Aorta (tissue), 5 donors: ENCODE measurements around the gene CLIC4. TPM values are rescaled to one million over a fixed set of nuclear protein-coding genes. Genes with fewer than 3 reads are reported as not detected.

Experiments
- ATAC-seq: fragments of 200-7000 bp; cut with Tn5 transposase; one replicate; pipeline ENCODE4 v1.9.1; 2022; ENCODE audit warnings: moderate library complexity; ENCODE audit not compliant: low FRiP score
- DNase-seq, 2 donors: peaks; one replicate each; pipeline ENCODE4 v3.0.0-alpha.2; 2020
- H3K27ac ChIP-seq, 2 donors: one replicate each; pipeline ENCODE4 v1.5.1; 2013; ENCODE audit warnings: low read length in 2 of 2, mild to moderate bottlenecking in 2 of 2, moderate library complexity in 2 of 2, control low read depth in 1 of 2, inconsistent platforms in 1 of 2, low read depth in 1 of 2
- H3K27me3 ChIP-seq, 2 donors: one replicate each; pipeline ENCODE4 v1.6.1; 2013; ENCODE audit warnings: control low read depth in 1 of 2, low read length in 1 of 2, mild to moderate bottlenecking in 1 of 2, moderate library complexity in 1 of 2; ENCODE audit not compliant: insufficient read depth in 2 of 2, control insufficient read depth in 1 of 2
- H3K36me3 ChIP-seq, 2 donors: one replicate each; pipeline ENCODE4 v1.6.1; 2013; ENCODE audit warnings: control low read depth in 1 of 2, low read length in 1 of 2, mild to moderate bottlenecking in 1 of 2; ENCODE audit not compliant: insufficient read depth in 2 of 2, control insufficient read depth in 1 of 2
- H3K4me1 ChIP-seq, 2 donors: one replicate each; pipeline ENCODE4 v1.6.1; 2013; ENCODE audit warnings: low read length in 2 of 2, control low read depth in 1 of 2, mild to moderate bottlenecking in 1 of 2, moderate library complexity in 1 of 2; ENCODE audit not compliant: insufficient read depth in 2 of 2, control insufficient read depth in 1 of 2
- H3K4me3 ChIP-seq, 2 donors: one replicate each; pipeline ENCODE4 v1.5.1; 2013; ENCODE audit warnings: low read length in 2 of 2, control low read depth in 1 of 2, mild to moderate bottlenecking in 1 of 2
- H3K9me3 ChIP-seq: one replicate; pipeline ENCODE4 v1.6.1; 2013; ENCODE audit warnings: mild to moderate bottlenecking, low read length; ENCODE audit not compliant: control insufficient read depth
- WGBS, 2 donors: extraction: QIAGEN DNeasy Blood & Tissue Kit; methylation state at CpG; one replicate each; pipeline ENCODE4 v1.1.7; 2013; 5-methylcytosine and 5-hydroxymethylcytosine counted together
- intact Hi-C, 2 donors: fragments of 100-400 bp; cut with DNase I; formaldehyde crosslinking; loops; one replicate each; pipeline versions ENCODE4 v1.14.2 to v1.15.0; 2022
- polyA plus RNA-seq, 2 donors: library from polyadenylated mRNA; stranded (reverse); fragments of 200-250 nt; gene quantifications; one replicate each; pipeline ENCODE4 v1.2.3, GENCODE V29; 2013
- total RNA-seq, 2 donors: library from RNA; stranded (reverse); fragmentation: NEBNext Ultra II Directional; extraction: Animal tissue kit (Norgen Biotek cat#: 25700); gene quantifications; one replicate each; pipeline ENCODE4 v1.2.1, GENCODE V29; 2021
- donor health status: healthy with polysubstance abuse.
- donor health status: Bipolar disorder and iron deficiency.
- donor health status: DM: no; HTN: no; CAD: no.
- donor health status: DM: no; HTN: no; CAD: no.
- donor health status: DM: yes; HTN: yes; CAD: no.

The CLIC4 gene
- total and polyA plus RNA-seq, 4 donors: 278 to 941 (median 399) TPM

DNA sequence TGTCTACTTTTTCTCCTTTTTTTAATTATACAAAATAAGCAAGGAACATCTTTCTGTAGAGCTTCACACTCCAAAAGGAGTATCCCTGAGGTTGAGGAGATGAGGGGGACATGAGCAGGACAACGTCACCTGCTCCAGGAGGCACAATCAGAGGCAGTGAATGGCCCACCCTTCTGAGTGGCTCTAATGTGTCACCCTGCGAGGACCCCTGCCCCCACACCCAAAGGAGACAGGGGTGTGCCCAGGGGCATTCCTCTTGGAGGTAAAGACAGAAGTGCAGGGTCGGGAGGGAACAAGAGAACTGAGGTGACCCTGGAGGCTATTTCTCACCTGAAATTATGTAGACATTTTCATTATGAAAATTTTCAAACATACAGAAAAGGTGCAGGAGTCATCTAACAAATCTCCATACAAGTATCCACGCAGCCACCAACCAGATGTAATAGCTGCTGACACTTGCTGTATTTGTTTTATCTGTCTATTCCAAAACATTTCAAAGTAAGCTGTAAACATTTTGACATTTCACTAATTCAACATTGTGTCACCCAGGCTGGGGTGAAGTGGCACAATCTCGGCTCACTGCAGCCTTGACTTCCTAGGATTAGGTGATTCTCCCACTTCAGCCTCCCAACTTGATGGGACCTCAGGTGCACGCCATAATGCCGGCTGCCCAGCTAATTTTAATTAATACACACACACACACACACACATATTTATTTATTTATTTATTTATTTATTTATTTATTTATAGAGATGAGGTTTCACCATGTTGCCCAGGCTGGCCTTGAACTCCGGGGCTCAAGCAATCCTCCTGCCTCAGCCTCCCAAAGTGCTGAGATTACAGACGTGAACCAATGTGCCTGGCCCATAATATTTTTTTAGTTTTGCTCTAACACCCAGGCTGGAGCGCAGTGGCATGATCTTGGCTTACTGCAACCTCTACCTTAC, 114.1 kb downstream of the CLIC4 start:
- Histone ChIP-seq H3K4me1 (no peaks in the 10 kb centered on the region), H3K9me3 (no peaks in the 10 kb centered on the region), H3K36me3 (no peaks in the 10 kb centered on the region), H3K4me3 (no peak overlapping the region), H3K27ac (no peak overlapping the region), H3K27me3 (no peaks in the 10 kb centered on the region)
- 79 to 85% methylated on average over 10 of the region's 10 CpGs for WGBS, 2 donors
- intact Hi-C loops: loop anchor here (10.0 kb wide), 2 partner anchors 175 to 345 kb away; no protein-coding TSS in a partner anchor
- ATAC-seq (no peak), DNase-seq (no peak)

DNA sequence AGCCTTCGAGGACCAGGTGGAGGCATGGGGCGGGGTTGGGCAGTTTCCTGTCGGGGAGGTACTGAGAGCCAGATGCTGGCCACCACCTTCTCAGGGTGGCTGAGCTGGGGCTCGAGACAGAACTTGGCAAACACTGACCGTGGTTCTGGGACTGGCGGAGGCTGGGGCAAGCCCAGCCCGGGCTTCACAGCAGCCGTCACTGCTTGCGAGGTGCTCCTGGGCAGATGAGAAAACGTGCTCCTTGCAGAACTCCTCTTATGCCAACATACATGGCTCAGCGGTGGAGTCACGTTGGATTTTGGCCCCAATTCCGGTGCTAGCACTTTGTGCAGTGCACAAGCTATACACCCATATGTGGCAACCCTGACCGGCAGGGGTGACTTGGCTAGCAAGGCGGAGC, 115.6 kb downstream of the CLIC4 start:
- ATAC-seq (no peak), DNase-seq (peak in 1 of 2 donors; percentile 54)
- intact Hi-C loops: loop anchor here in 1 of 2 donors (10.0 kb wide), 1 partner anchor 174 kb away; no protein-coding TSS in a partner anchor
- Histone ChIP-seq H3K4me1 (no peaks in the 10 kb centered on the region), H3K36me3 (no peaks in the 10 kb centered on the region), H3K9me3 (no peaks in the 10 kb centered on the region), H3K27ac (no peak overlapping the region), H3K27me3 (no peaks in the 10 kb centered on the region), H3K4me3 (no peak overlapping the region)
- WGBS, 2 donors: 69 to 77% methylated on average over 15 of the region's 15 CpGs

DNA sequence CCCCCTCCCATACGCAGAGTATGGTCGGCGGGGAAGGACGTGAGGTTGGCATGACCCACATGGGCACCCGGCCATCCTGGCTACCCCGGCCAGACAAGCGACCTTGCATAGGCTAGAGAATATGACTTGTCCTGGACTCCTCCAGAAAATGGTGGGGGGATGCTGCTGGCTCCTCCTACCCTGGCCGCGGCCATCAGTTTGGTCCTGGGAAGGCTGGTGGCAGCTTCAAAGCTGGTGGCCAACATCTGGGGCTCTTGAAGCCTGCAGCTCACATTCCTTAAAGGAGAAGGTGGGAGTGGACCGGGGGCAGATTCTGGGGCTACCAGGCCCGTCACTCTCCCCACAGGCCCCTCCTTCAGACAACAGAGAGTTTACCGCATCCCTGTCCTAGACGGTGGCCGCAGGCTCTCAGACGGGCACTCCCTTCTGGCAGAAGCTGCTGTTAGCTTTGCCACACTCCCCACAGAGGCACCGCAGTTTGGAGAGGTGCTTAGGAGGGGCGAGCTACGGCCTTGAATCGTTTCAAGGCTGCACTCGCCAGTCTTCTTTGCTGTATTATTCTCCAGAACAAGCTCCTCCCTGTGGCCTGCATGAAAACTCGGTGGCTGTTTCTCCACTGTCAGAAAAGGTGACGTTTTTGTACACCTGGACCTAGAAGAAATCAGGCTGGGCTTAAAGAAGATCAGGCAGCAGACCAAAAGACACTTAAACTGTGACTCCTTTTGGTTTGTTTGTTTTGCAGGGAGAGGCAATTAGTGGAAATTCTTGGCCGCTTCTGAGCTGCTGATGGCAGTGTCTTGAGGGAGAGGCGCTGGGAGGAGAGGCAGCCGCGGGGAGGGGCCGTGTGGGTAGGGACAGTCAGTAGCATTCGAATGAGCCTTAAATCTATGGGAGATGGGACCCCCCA, 116.8 kb downstream of the CLIC4 start:
- 51 to 55% methylated on average over 28 of the region's 28 CpGs for WGBS, 2 donors
- no peaks in the 10 kb centered on the region for H3K36me3 ChIP-seq
- DNase-seq (peak in 1 of 2 donors; percentile 61), ATAC-seq (no peak)
- H3K4me1 ChIP-seq: no peaks in the 10 kb centered on the region
- intact Hi-C loops: loop anchor here in 1 of 2 donors (10.0 kb wide), 1 partner anchor 173 kb away; no protein-coding TSS in a partner anchor
- no peak overlapping the region for H3K27ac ChIP-seq
- H3K4me3 ChIP-seq: no peak overlapping the region
- H3K27me3 ChIP-seq: no peaks in the 10 kb centered on the region
- no peaks in the 10 kb centered on the region for H3K9me3 ChIP-seq

DNA sequence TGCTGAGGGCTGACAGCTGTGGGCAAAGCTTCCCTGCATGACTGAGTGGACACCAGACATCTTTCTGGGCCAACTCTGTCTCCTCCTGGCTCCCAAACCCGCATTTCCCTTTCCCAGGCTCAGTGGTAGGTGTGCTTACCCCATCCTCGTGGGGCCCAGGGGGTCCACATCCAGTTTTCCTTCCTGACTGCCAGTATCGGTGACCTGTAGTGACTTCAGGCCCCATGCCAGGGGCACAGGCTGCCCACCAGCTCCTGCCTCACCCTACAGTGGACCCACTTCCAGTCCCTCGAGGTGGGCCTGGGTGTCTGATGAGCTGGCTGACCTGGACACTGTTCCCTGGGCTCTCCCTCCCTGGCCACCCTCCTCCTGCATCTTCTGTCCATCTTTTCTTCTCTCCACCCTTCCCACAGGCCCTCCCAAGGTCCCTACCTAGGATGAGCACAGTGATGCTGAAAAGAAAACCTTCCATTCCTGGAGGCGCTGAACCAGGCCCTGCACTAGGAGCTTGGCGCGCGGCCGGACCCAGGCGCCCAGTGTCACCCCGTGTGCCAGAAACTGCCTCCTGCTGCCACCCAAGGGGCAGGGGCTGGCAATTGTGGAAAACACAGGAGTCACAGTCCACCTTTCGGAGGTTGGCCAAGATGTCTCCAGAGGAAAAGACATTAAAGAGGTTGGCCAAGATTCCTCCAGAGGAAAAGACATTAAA, 117.7 kb downstream of the CLIC4 start:
- no peak overlapping the region for H3K4me3 ChIP-seq
- H3K27ac ChIP-seq: no peak overlapping the region
- intact Hi-C loops: loop anchor here in 1 of 2 donors (10.0 kb wide), 1 partner anchor 172 kb away; no protein-coding TSS in a partner anchor
- no peaks in the 10 kb centered on the region for H3K27me3 ChIP-seq
- DNase-seq (peak in 1 of 2 donors; percentile 68), ATAC-seq (no peak)
- WGBS, 2 donors: 89 to 90% methylated on average over 12 of the region's 12 CpGs
- no peaks in the 10 kb centered on the region for H3K9me3 ChIP-seq
- no peaks in the 10 kb centered on the region for H3K36me3 ChIP-seq
- H3K4me1 ChIP-seq: no peaks in the 10 kb centered on the region

DNA sequence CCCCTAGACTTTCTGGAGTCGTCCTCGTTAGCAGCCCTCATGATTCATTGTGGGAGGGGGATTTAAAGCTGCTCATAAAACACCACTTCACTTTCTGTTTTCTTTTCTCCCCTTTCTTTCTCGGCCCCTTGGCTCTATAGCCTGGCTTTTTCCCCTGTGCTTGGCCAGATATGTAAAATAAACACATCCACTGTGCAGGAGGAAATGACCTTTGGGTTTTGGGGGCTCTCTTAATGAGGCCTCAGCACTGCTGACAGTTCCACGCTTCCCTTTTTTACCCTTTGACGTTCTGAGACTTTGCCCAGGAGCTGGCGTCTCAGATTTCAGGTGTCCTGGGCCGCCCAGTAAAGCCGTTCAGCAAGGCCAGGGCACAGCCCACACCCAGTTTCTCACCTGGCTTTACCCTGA, 119.1 kb downstream of the CLIC4 start:
- DNase-seq (no peak), ATAC-seq (no peak)
- no peaks in the 10 kb centered on the region for H3K27me3 ChIP-seq
- no peaks in the 10 kb centered on the region for H3K9me3 ChIP-seq
- intact Hi-C loops: loop anchor here in 1 of 2 donors (10.0 kb wide), 1 partner anchor 170 kb away; no protein-coding TSS in a partner anchor
- 58 to 66% methylated on average over 8 of the region's 8 CpGs for WGBS, 2 donors
- H3K36me3 ChIP-seq: no peaks in the 10 kb centered on the region
- no peak overlapping the region for H3K27ac ChIP-seq
- H3K4me3 ChIP-seq: no peak overlapping the region
- H3K4me1 ChIP-seq: no peaks in the 10 kb centered on the region

DNA sequence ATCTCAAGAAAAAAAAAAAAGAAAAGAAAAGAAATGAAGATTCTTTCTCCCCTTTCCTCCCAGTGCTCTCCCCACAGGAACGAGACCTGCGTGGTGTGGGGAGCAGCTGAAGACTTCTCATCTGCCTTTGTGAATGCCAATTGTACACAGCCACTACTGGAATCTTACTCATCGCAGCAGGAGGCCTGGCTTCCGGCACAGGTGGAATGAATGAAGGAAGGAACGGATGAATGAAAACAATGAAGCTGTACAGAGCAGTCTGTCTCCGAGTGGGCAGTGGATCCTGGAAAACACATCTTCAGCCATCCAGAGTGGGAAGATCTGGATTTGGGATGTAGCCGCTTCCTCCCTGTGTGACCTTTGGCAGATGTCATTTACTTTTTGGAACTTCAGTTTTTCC, 119.9 kb downstream of the CLIC4 start:
- H3K36me3 ChIP-seq: no peaks in the 10 kb centered on the region
- no peaks in the 10 kb centered on the region for H3K9me3 ChIP-seq
- no peaks in the 10 kb centered on the region for H3K4me1 ChIP-seq
- no peak overlapping the region for H3K27ac ChIP-seq
- no peak for ATAC-seq
- 84 to 88% methylated on average over 7 of the region's 7 CpGs for WGBS, 2 donors
- H3K27me3 ChIP-seq: no peaks in the 10 kb centered on the region
- DNase-seq: peak in 1 of 2 donors; percentile 15
- no peak overlapping the region for H3K4me3 ChIP-seq
- intact Hi-C loops: loop anchor here in 1 of 2 donors (10.0 kb wide), 1 partner anchor 170 kb away; no protein-coding TSS in a partner anchor

DNA sequence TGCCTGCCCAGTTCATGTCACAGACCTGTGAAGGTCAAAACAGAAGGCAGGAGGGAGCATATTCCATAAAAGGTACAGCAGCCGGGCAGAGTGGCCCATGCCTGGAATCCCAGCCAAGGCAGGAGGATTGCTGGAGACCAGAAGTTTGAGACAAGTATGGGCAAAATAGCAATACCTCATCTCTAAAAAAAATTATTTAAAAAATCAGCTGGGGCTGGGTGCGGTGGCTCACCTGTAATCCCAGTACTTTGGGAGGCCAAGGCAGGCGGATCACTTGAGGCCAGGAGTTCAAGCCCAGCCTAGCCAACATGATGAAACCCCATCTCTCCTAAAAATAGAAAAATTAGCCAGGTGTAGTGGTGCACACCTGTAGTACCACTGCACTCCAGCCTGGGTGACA, 120.3 kb downstream of the CLIC4 start:
- ATAC-seq: no peak
- Histone ChIP-seq H3K4me3 (no peak overlapping the region), H3K27ac (no peak overlapping the region), H3K36me3 (no peaks in the 10 kb centered on the region), H3K27me3 (no peaks in the 10 kb centered on the region), H3K4me1 (no peaks in the 10 kb centered on the region), H3K9me3 (no peaks in the 10 kb centered on the region)
- intact Hi-C loops: loop anchor here in 1 of 2 donors (10.0 kb wide), 1 partner anchor 169 kb away; no protein-coding TSS in a partner anchor
- peak in 1 of 2 donors; percentile 27 for DNase-seq
- 86 to 87% methylated on average over 3 of the region's 3 CpGs for WGBS, 2 donors
